ENCODE data around the gene EZR. TPM values are rescaled to one million over a fixed set of nuclear protein-coding genes. Genes with fewer than 3 reads are reported as not detected.

The EZR gene
- total RNA-seq, 1 donor = 89.4 TPM

- H3K36me3 ChIP-seq (ENCODE audit: insufficient read depth, low read length) = no peaks in the 10 kb centered on the region
- no peaks in the 10 kb centered on the region for H3K79me2 ChIP-seq (ENCODE audit: insufficient read depth, low read length)
- H3K9me3 ChIP-seq (ENCODE audit: low read depth, low read length) = no peaks in the 10 kb centered on the region
- TF ChIP-seq CTCF (IDR thresholded peaks at IDR 0.05; ENCODE audit: extremely low read depth, low read depth, low read length) = no peak
- peaks cover 36% of the 10 kb centered on the region for H3K4me1 ChIP-seq (ENCODE audit: insufficient read depth, low read length)
- H4K20me1 ChIP-seq (ENCODE audit: insufficient read depth, low read length) = no peaks in the 10 kb centered on the region
- no peak overlapping the region for H3K4me2 ChIP-seq (ENCODE audit: insufficient read depth, low read length)
- peak; percentile 81 for DNase-seq (ENCODE audit: insufficient read length, low spot score, missing footprints)
- H3K27ac ChIP-seq (ENCODE audit: low read depth, low read length) = peak overlapping the region; percentile 46
- no peaks in the 10 kb centered on the region for H3K27me3 ChIP-seq (ENCODE audit: insufficient read depth, low read length)
- H2AFZ ChIP-seq (ENCODE audit: low read length) = peak overlapping the region; percentile 8
- no peak overlapping the region for H3K4me3 ChIP-seq (ENCODE audit: insufficient read depth, low read length)
These were observed 35.3 kb upstream of the EZR start for GRCh38 chr6:158854214-158855101.

- Histone ChIP-seq H4K20me1 (ENCODE audit: insufficient read depth, low read length) (no peaks in the 10 kb centered on the region), H3K27me3 (ENCODE audit: insufficient read depth, low read length) (no peaks in the 10 kb centered on the region), H3K79me2 (ENCODE audit: insufficient read depth, low read length) (no peaks in the 10 kb centered on the region), H3K4me3 (ENCODE audit: insufficient read depth, low read length) (no peak overlapping the region), H3K9me3 (ENCODE audit: low read depth, low read length) (no peaks in the 10 kb centered on the region), H3K4me2 (ENCODE audit: insufficient read depth, low read length) (peak overlapping the region; percentile 54), H3K27ac (ENCODE audit: low read depth, low read length) (peak overlapping the region; percentile 46), H2AFZ (ENCODE audit: low read length) (no peak overlapping the region), H3K4me1 (ENCODE audit: insufficient read depth, low read length) (peaks cover 39% of the 10 kb centered on the region), H3K36me3 (ENCODE audit: insufficient read depth, low read length) (no peaks in the 10 kb centered on the region)
- TF ChIP-seq CTCF (IDR thresholded peaks at IDR 0.05; ENCODE audit: extremely low read depth, low read depth, low read length) = no peak
- DNase-seq (ENCODE audit: insufficient read length, low spot score, missing footprints) = no peak
These were observed 34.7 kb upstream of the EZR start for GRCh38 chr6:158853880-158854213.

GRCh38 chr6:158853072-158853879 is 34.1 kb upstream of the EZR start:
- peaks cover 39% of the 10 kb centered on the region for H3K4me1 ChIP-seq (ENCODE audit: insufficient read depth, low read length)

More at GRCh38 chr6:158853072-158853879, 34.1 kb upstream of the EZR start:
- Histone ChIP-seq H3K9me3 (ENCODE audit: low read depth, low read length) (no peaks in the 10 kb centered on the region), H3K79me2 (ENCODE audit: insufficient read depth, low read length) (no peaks in the 10 kb centered on the region), H3K4me3 (ENCODE audit: insufficient read depth, low read length) (no peak overlapping the region), H4K20me1 (ENCODE audit: insufficient read depth, low read length) (no peaks in the 10 kb centered on the region), H2AFZ (ENCODE audit: low read length) (peak overlapping the region; percentile 1), H3K4me2 (ENCODE audit: insufficient read depth, low read length) (peak overlapping the region; percentile 54), H3K27ac (ENCODE audit: low read depth, low read length) (peak overlapping the region; percentile 46), H3K36me3 (ENCODE audit: insufficient read depth, low read length) (no peaks in the 10 kb centered on the region), H3K27me3 (ENCODE audit: insufficient read depth, low read length) (no peaks in the 10 kb centered on the region)
- peak; percentile 97 for DNase-seq (ENCODE audit: insufficient read length, low spot score, missing footprints)
- TF ChIP-seq CTCF (IDR thresholded peaks at IDR 0.05; ENCODE audit: extremely low read depth, low read depth, low read length) = no peak
